Neutrophil (primary cell): Measurements from ENCODE around the gene PDZRN4.

ENCODE experiments used
- H3K27ac ChIP-seq: fragments of 200-600 bp; sonication (generic); 2 replicates; pipeline ENCODE4 v1.5.1; 2016; ENCODE audit warnings: mild to moderate bottlenecking, moderate library complexity
- H3K27me3 ChIP-seq: fragments of 200-600 bp; sonication (generic); 2 replicates; pipeline ENCODE4 v1.6.0; 2016; ENCODE audit warnings: mild to moderate bottlenecking
- H3K36me3 ChIP-seq: fragments of 200-600 bp; sonication (generic); 2 replicates; pipeline ENCODE4 v1.5.1; 2017
- H3K4me1 ChIP-seq, 2 experiments: fragments of 200-600 bp in 1 of 2; sonication (generic) in 1 of 2; 1 replicate in 1 of 2; 2 replicates in 1 of 2; pipeline versions ENCODE4 v1.5.1 to v1.6.1; 2013 to 2016; ENCODE audit warnings: low read depth in 1 of 2, low read length in 1 of 2, mild to moderate bottlenecking in 1 of 2, moderate library complexity in 1 of 2; ENCODE audit not compliant: control insufficient read depth in 1 of 2, insufficient read depth in 1 of 2
- H3K4me3 ChIP-seq, 2 experiments: fragments of 200-600 bp in 1 of 2; sonication (generic) in 1 of 2; 1 replicate in 1 of 2; 2 replicates in 1 of 2; pipeline ENCODE4 v1.5.1; 2013 to 2016; ENCODE audit warnings: low read depth in 1 of 2, low read length in 1 of 2, mild to moderate bottlenecking in 1 of 2, moderate library complexity in 1 of 2
- H3K9me3 ChIP-seq: fragments of 200-600 bp; sonication (generic); 2 replicates; pipeline ENCODE4 v1.5.1; 2016
- CTCF ChIP-seq: fragments of 200-600 bp; sonication (generic); IDR thresholded peaks from 2 replicates; pipeline ENCODE4 v1.5.1; 2016; ENCODE audit warnings: antibody characterized with exemption

PDZRN4 gene

GRCh38 chr12:41509271-41510055 is 321.3 kb downstream of the PDZRN4 start:
- Histone ChIP-seq H3K27me3 (no peaks in the 10 kb centered on the region), H3K9me3 (no peaks in the 10 kb centered on the region), H3K27ac (no peak overlapping the region), H3K4me3 (no peak overlapping the region), H3K4me1 (no peaks in the 10 kb centered on the region), H3K36me3 (no peaks in the 10 kb centered on the region)
- TF ChIP-seq CTCF: no peak

GRCh38 chr12:41510470-41510869 is 322.4 kb downstream of the PDZRN4 start:
- no peaks in the 10 kb centered on the region for H3K4me1 ChIP-seq
- TF ChIP-seq CTCF: no peak
- H3K27ac ChIP-seq: no peak overlapping the region
- no peak overlapping the region for H3K4me3 ChIP-seq
- no peaks in the 10 kb centered on the region for H3K36me3 ChIP-seq
- H3K9me3 ChIP-seq: no peaks in the 10 kb centered on the region
- H3K27me3 ChIP-seq: no peaks in the 10 kb centered on the region

- Histone ChIP-seq H3K9me3 (no peaks in the 10 kb centered on the region), H3K4me3 (no peak overlapping the region), H3K27me3 (no peaks in the 10 kb centered on the region), H3K4me1 (no peaks in the 10 kb centered on the region), H3K27ac (no peak overlapping the region), H3K36me3 (no peaks in the 10 kb centered on the region)
- no peak for TF ChIP-seq CTCF
These were observed 323.1 kb downstream of the PDZRN4 start for GRCh38 chr12:41511247-41511646.

GRCh38 chr12:41512497-41512896 is 324.4 kb downstream of the PDZRN4 start:
- H3K4me3 ChIP-seq: no peak overlapping the region
- H3K4me1 ChIP-seq: no peaks in the 10 kb centered on the region
- no peak for TF ChIP-seq CTCF
- no peaks in the 10 kb centered on the region for H3K9me3 ChIP-seq
- no peaks in the 10 kb centered on the region for H3K27me3 ChIP-seq
- no peak overlapping the region for H3K27ac ChIP-seq
- no peaks in the 10 kb centered on the region for H3K36me3 ChIP-seq

GRCh38 chr12:41514021-41514777 is 326.1 kb downstream of the PDZRN4 start:
- Histone ChIP-seq H3K9me3 (no peaks in the 10 kb centered on the region), H3K27ac (no peak overlapping the region), H3K27me3 (no peaks in the 10 kb centered on the region), H3K4me3 (no peak overlapping the region), H3K36me3 (no peaks in the 10 kb centered on the region), H3K4me1 (no peaks in the 10 kb centered on the region)
- TF ChIP-seq CTCF: no peak
